ENCODE data around the gene MCC.
A peak's percentile ranks its signal among the peaks of the same experiment; 100 is the strongest.

MCC gene

GRCh38 chr5:113044776-113045465, 443.3 kb downstream of the MCC start:
- DNase-seq, result no peak

GRCh38 chr5:113043491-113043931, 444.7 kb downstream of the MCC start:
- DNase-seq, result peak; percentile 65

GRCh38 chr5:113042491-113043243, 445.6 kb downstream of the MCC start:
- no peak for DNase-seq

- no peak for DNase-seq
Observed at GRCh38 chr5:113040672-113041260, 447.5 kb downstream of the MCC start.

- no peak for DNase-seq
Observed at GRCh38 chr5:113039934-113040285, 448.3 kb downstream of the MCC start.

- no peak for DNase-seq
Observed at GRCh38 chr5:113039229-113039933, 448.9 kb downstream of the MCC start.

GRCh38 chr5:113038714-113039113, 449.5 kb downstream of the MCC start:
- DNase-seq, result no peak

GRCh38 chr5:113038136-113038535, 450.1 kb downstream of the MCC start:
- DNase-seq, result no peak

- DNase-seq, result no peak
Observed at GRCh38 chr5:113036826-113037225, 451.4 kb downstream of the MCC start.

- DNase-seq, result no peak
Observed at GRCh38 chr5:113036321-113036720, 451.9 kb downstream of the MCC start.

- DNase-seq, result no peak
Observed at GRCh38 chr5:113035096-113035495, 453.2 kb downstream of the MCC start.

- DNase-seq, result peak; percentile 35
Observed at GRCh38 chr5:113034182-113034773, 454.0 kb downstream of the MCC start.

GRCh38 chr5:113031557-113031956, 456.7 kb downstream of the MCC start:
- no peak for DNase-seq

GRCh38 chr5:113031104-113031503, 457.1 kb downstream of the MCC start:
- DNase-seq, result no peak

- no peak for DNase-seq
Observed at GRCh38 chr5:113029614-113030013, 458.6 kb downstream of the MCC start.

GRCh38 chr5:113027431-113027830, 460.8 kb downstream of the MCC start:
- no peak for DNase-seq

GRCh38 chr5:113027015-113027414, 461.2 kb downstream of the MCC start:
- DNase-seq, result no peak

GRCh38 chr5:113026211-113026610, 462.0 kb downstream of the MCC start:
- DNase-seq, result peak; percentile 76

- no peak for DNase-seq
Observed at GRCh38 chr5:113025596-113025995, 462.7 kb downstream of the MCC start.

- no peak for DNase-seq
Observed at GRCh38 chr5:113024076-113024697, 464.1 kb downstream of the MCC start.

GRCh38 chr5:113022661-113023060, 465.6 kb downstream of the MCC start:
- DNase-seq, result no peak

GRCh38 chr5:113020461-113021273, 467.6 kb downstream of the MCC start:
- no peak for DNase-seq
